ENCODE results near the gene RYR2.

- TF ChIP-seq POLR2AphosphoS5 (IDR thresholded peaks at IDR 0.05) (no peak), POLR2A (IDR thresholded peaks at IDR 0.05) (no peak)
These were observed 799.5 kb downstream of the RYR2 start for GRCh38 chr1:237841485-237841884.
